Mesenchymal stem cell (in vitro differentiated cells and primary cell): ENCODE measurements around the gene MINDY4.

Experiments
- DNase-seq: peaks from one replicate; pipeline ENCODE4 v3.0.0-alpha.2; 2013
- H2AFZ ChIP-seq: one replicate; pipeline ENCODE4 v1.6.1; 2013; ENCODE audit warnings: low read depth, mild to moderate bottlenecking, control low read depth, inconsistent platforms, low read length, moderate library complexity
- H2AK5ac ChIP-seq: 2 replicates; pipeline ENCODE4 v1.6.1; 2013; ENCODE audit warnings: low read length, moderate library complexity, mild to moderate bottlenecking, inconsistent platforms; ENCODE audit not compliant: severe bottlenecking
- H2BK120ac ChIP-seq: one replicate; pipeline ENCODE4 v1.6.1; 2013; ENCODE audit warnings: low read depth, mild to moderate bottlenecking, inconsistent platforms, low read length, moderate library complexity
- H2BK12ac ChIP-seq, 2 experiments: one replicate each; pipeline ENCODE4 v1.6.1; 2013; ENCODE audit warnings: inconsistent platforms in 2 of 2, low read length in 2 of 2, mild to moderate bottlenecking in 2 of 2, moderate library complexity in 2 of 2, control low read depth in 1 of 2
- H2BK15ac ChIP-seq: one replicate; pipeline ENCODE4 v1.6.1; 2013; ENCODE audit warnings: mild to moderate bottlenecking, low read depth, inconsistent platforms; ENCODE audit not compliant: poor library complexity, severe bottlenecking
- H2BK5ac ChIP-seq: 2 replicates; pipeline ENCODE4 v1.6.1; 2013; ENCODE audit warnings: low read depth, mild to moderate bottlenecking, low read length, control low read depth, inconsistent platforms; ENCODE audit not compliant: poor library complexity, severe bottlenecking
- H3K14ac ChIP-seq, 2 experiments: one replicate each; pipeline ENCODE4 v1.6.1; 2013; ENCODE audit warnings: inconsistent platforms in 2 of 2, low read length in 2 of 2, control low read depth in 1 of 2, mild to moderate bottlenecking in 1 of 2, moderate library complexity in 1 of 2
- H3K18ac ChIP-seq, 2 experiments: one replicate each; pipeline ENCODE4 v1.6.1; 2013; ENCODE audit warnings: inconsistent platforms in 2 of 2, low read length in 2 of 2, control low read depth in 1 of 2, low read depth in 1 of 2, mild to moderate bottlenecking in 1 of 2
- H3K23ac ChIP-seq, 2 experiments: one replicate each; pipeline ENCODE4 v1.6.1; 2013; ENCODE audit warnings: inconsistent platforms in 2 of 2, low read length in 2 of 2, mild to moderate bottlenecking in 2 of 2, moderate library complexity in 2 of 2, control low read depth in 1 of 2
- H3K27ac ChIP-seq: 2 replicates; pipeline ENCODE4 v1.5.1; 2013; ENCODE audit warnings: mild to moderate bottlenecking, moderate library complexity, low read length, control low read depth, inconsistent platforms; ENCODE audit not compliant: poor library complexity, severe bottlenecking
- H3K27me3 ChIP-seq, 2 experiments: 2 replicates each; pipeline versions ENCODE4 v1.6.1 to v1.7.0; 2013; ENCODE audit warnings: low read length in 2 of 2, mild to moderate bottlenecking in 2 of 2, moderate library complexity in 2 of 2, control low read depth in 1 of 2, inconsistent platforms in 1 of 2; ENCODE audit not compliant: control insufficient read depth in 1 of 2, insufficient read depth in 1 of 2
- H3K36me3 ChIP-seq, 2 experiments: 2 replicates each; pipeline versions ENCODE4 v1.6.1 to v1.7.0; 2013; ENCODE audit warnings: low read length in 2 of 2, control low read depth in 1 of 2, inconsistent platforms in 1 of 2, low read depth in 1 of 2, mild to moderate bottlenecking in 1 of 2; ENCODE audit not compliant: insufficient read depth in 2 of 2, control insufficient read depth in 1 of 2
- H3K4ac ChIP-seq, 2 experiments: one replicate each; pipeline ENCODE4 v1.6.1; 2013; ENCODE audit warnings: inconsistent platforms in 2 of 2, low read length in 2 of 2, mild to moderate bottlenecking in 2 of 2, moderate library complexity in 2 of 2, control low read depth in 1 of 2, low read depth in 1 of 2
- H3K4me1 ChIP-seq: 2 replicates; pipeline ENCODE4 v1.6.1; 2013; ENCODE audit warnings: low read depth, low read length, control low read depth; ENCODE audit not compliant: control insufficient read depth, insufficient read depth
- H3K4me2 ChIP-seq: 2 replicates; pipeline ENCODE4 v1.6.1; 2013; ENCODE audit warnings: low read length, mild to moderate bottlenecking, inconsistent platforms; ENCODE audit not compliant: poor library complexity, severe bottlenecking
- H3K4me3 ChIP-seq, 2 experiments: 2 replicates each; pipeline versions ENCODE4 v1.5.1 to v1.7.0; 2013; ENCODE audit warnings: low read length in 2 of 2, mild to moderate bottlenecking in 2 of 2, control low read depth in 1 of 2, low read depth in 1 of 2; ENCODE audit not compliant: insufficient read depth in 1 of 2
- H3K79me1 ChIP-seq: replicated peaks from 2 replicates; pipeline ENCODE4 v1.6.1; 2013; ENCODE audit warnings: mild to moderate bottlenecking, control low read depth, low read length, inconsistent platforms; ENCODE audit not compliant: poor library complexity, severe bottlenecking
- H3K9ac ChIP-seq: 2 replicates; pipeline ENCODE4 v1.7.0; 2013; ENCODE audit warnings: mild to moderate bottlenecking, low read length, moderate library complexity
- H3K9me3 ChIP-seq: 2 replicates; pipeline ENCODE4 v1.7.0; 2013; ENCODE audit warnings: mild to moderate bottlenecking, low read length; ENCODE audit not compliant: control insufficient read depth
- H4K8ac ChIP-seq: one replicate; pipeline ENCODE4 v1.6.1; 2013; ENCODE audit warnings: inconsistent platforms, mild to moderate bottlenecking, low read length, moderate library complexity
- H4K91ac ChIP-seq: one replicate; pipeline ENCODE4 v1.6.1; 2013; ENCODE audit warnings: mild to moderate bottlenecking, low read length, inconsistent platforms
- WGBS: methylation state at CpG from one replicate; pipeline ENCODE4 v1.1.7; 2013; ENCODE audit warnings: mixed read lengths; 5-methylcytosine and 5-hydroxymethylcytosine counted together

The MINDY4 gene

GRCh38 chr7:30775992-30776391 lies 4.8 kb downstream of the MINDY4 start:
- H3K23ac ChIP-seq = no peak overlapping the region
- no peak overlapping the region for H2BK12ac ChIP-seq
- peaks cover 11% of the 10 kb centered on the region for H3K4me1 ChIP-seq
- no peak overlapping the region for H4K8ac ChIP-seq
- no peak overlapping the region for H3K4ac ChIP-seq
- no peak overlapping the region for H3K4me2 ChIP-seq
- no peak overlapping the region for H3K14ac ChIP-seq
- H3K27ac ChIP-seq = no peak overlapping the region
- no peak overlapping the region for H3K9ac ChIP-seq
- H2BK15ac ChIP-seq = no peak overlapping the region
- no peak overlapping the region for H2BK120ac ChIP-seq
- H3K27me3 ChIP-seq = no peaks in the 10 kb centered on the region
- no peak for DNase-seq
- H2AK5ac ChIP-seq = no peak overlapping the region
- no peaks in the 10 kb centered on the region for H3K9me3 ChIP-seq
- no peak overlapping the region for H2AFZ ChIP-seq
- peaks cover 64% of the 10 kb centered on the region for H3K79me1 ChIP-seq
- no peak overlapping the region for H4K91ac ChIP-seq
- no peak overlapping the region for H2BK5ac ChIP-seq
- no peak overlapping the region for H3K18ac ChIP-seq
- peaks cover 17 to 37% of the 10 kb centered on the region in 2 experiments for H3K36me3 ChIP-seq
- H3K4me3 ChIP-seq = no peak overlapping the region

- no peak overlapping the region for H4K8ac ChIP-seq
- no peak overlapping the region for H3K9ac ChIP-seq
- H2AK5ac ChIP-seq = no peak overlapping the region
- no peak overlapping the region for H3K4me2 ChIP-seq
- no peak overlapping the region for H3K14ac ChIP-seq
- 96% methylated on average over 4 of the region's 4 CpGs for WGBS
- no peaks in the 10 kb centered on the region for H3K9me3 ChIP-seq
- H3K23ac ChIP-seq = no peak overlapping the region
- no peak overlapping the region for H2BK5ac ChIP-seq
- no peaks in the 10 kb centered on the region for H3K27me3 ChIP-seq
- H3K4me3 ChIP-seq = no peak overlapping the region
- no peak overlapping the region for H3K4ac ChIP-seq
- DNase-seq = no peak
- H3K79me1 ChIP-seq = peaks cover 63% of the 10 kb centered on the region
- no peak overlapping the region for H4K91ac ChIP-seq
- no peak overlapping the region for H3K18ac ChIP-seq
- no peak overlapping the region for H2BK120ac ChIP-seq
- peaks cover 18 to 47% of the 10 kb centered on the region in 2 experiments for H3K36me3 ChIP-seq
- no peak overlapping the region for H3K27ac ChIP-seq
- H2BK15ac ChIP-seq = no peak overlapping the region
- H2BK12ac ChIP-seq = no peak overlapping the region
- no peak overlapping the region for H2AFZ ChIP-seq
- H3K4me1 ChIP-seq = peaks cover 11% of the 10 kb centered on the region
Observed at GRCh38 chr7:30776971-30777370, 5.8 kb downstream of the MINDY4 start.

- no peak overlapping the region for H3K4ac ChIP-seq
- H3K27ac ChIP-seq = no peak overlapping the region
- H2BK5ac ChIP-seq = no peak overlapping the region
- H3K9me3 ChIP-seq = no peaks in the 10 kb centered on the region
- peak overlapping the region in 1 of 2 experiments; percentile 12 for H2BK12ac ChIP-seq
- no peak overlapping the region for H3K18ac ChIP-seq
- H3K4me2 ChIP-seq = no peak overlapping the region
- no peak overlapping the region for H4K91ac ChIP-seq
- H3K4me3 ChIP-seq = peak overlapping the region in 1 of 2 experiments; percentile 44
- no peak overlapping the region for H3K14ac ChIP-seq
- H3K4me1 ChIP-seq = peaks cover 7% of the 10 kb centered on the region
- no peak overlapping the region for H3K23ac ChIP-seq
- WGBS = 96% methylated on average over 13 of the region's 15 CpGs
- H3K79me1 ChIP-seq = peaks cover 59% of the 10 kb centered on the region
- H4K8ac ChIP-seq = no peak overlapping the region
- peak overlapping the region; percentile 51 for H3K9ac ChIP-seq
- no peak overlapping the region for H2AFZ ChIP-seq
- H2BK120ac ChIP-seq = no peak overlapping the region
- no peak overlapping the region for H2AK5ac ChIP-seq
- peaks cover 22 to 59% of the 10 kb centered on the region in 2 experiments for H3K36me3 ChIP-seq
- no peaks in the 10 kb centered on the region for H3K27me3 ChIP-seq
- H2BK15ac ChIP-seq = no peak overlapping the region
- peak; percentile 63 for DNase-seq
Observed at GRCh38 chr7:30778255-30779025, 7.2 kb downstream of the MINDY4 start.

GRCh38 chr7:30779574-30779973 lies 8.4 kb downstream of the MINDY4 start:
- no peak for DNase-seq
- Histone ChIP-seq H3K4me2 (no peak overlapping the region), H3K18ac (no peak overlapping the region), H2BK12ac (no peak overlapping the region), H4K8ac (no peak overlapping the region), H3K9me3 (no peaks in the 10 kb centered on the region), H3K36me3 (peaks cover 30 to 63% of the 10 kb centered on the region in 2 experiments), H3K79me1 (peaks cover 51% of the 10 kb centered on the region), H3K4me1 (peaks cover 5% of the 10 kb centered on the region), H3K14ac (no peak overlapping the region), H2AK5ac (no peak overlapping the region), H3K4me3 (no peak overlapping the region), H3K27ac (no peak overlapping the region), H3K4ac (no peak overlapping the region), H2AFZ (no peak overlapping the region), H3K23ac (no peak overlapping the region), H3K27me3 (no peaks in the 10 kb centered on the region), H4K91ac (no peak overlapping the region), H2BK120ac (no peak overlapping the region), H2BK5ac (no peak overlapping the region), H2BK15ac (no peak overlapping the region), H3K9ac (no peak overlapping the region)
- WGBS = 82% methylated on average over 4 of the region's 5 CpGs
